ENCODE measurements around the gene PTPRN2.
"Not testable (repeated sequence)": the region's sequence is repeated elsewhere in the genome, so short reads cannot be mapped to it uniquely, and the experiment has no call there.

Gene PTPRN2

GRCh38 chr7:157734676-157735640 lies 852.7 kb downstream of the PTPRN2 start:
- Histone ChIP-seq H3K4me3 (no peak overlapping the region), H3K27ac (no peak overlapping the region)
- no peak for DNase-seq (ENCODE audit: low spot score)
- TF ChIP-seq CTCF (IDR thresholded peaks at IDR 0.05): no peak

GRCh38 chr7:157733760-157734395 lies 853.7 kb downstream of the PTPRN2 start:
- H3K27ac ChIP-seq; DNase-seq (ENCODE audit: low spot score); H3K4me3 ChIP-seq: not testable (repeated sequence)

GRCh38 chr7:157731126-157731525 lies 856.5 kb downstream of the PTPRN2 start:
- no peak overlapping the region for H3K27ac ChIP-seq
- TF ChIP-seq CTCF (IDR thresholded peaks at IDR 0.05): no peak
- H3K4me3 ChIP-seq: no peak overlapping the region
- no peak for DNase-seq (ENCODE audit: low spot score)

- no peak overlapping the region for H3K27ac ChIP-seq
- no peak overlapping the region for H3K4me3 ChIP-seq
- no peak for TF ChIP-seq CTCF (IDR thresholded peaks at IDR 0.05)
- DNase-seq (ENCODE audit: low spot score): no peak
Measured at GRCh38 chr7:157730614-157731013, 857.0 kb downstream of the PTPRN2 start.

- no peak for TF ChIP-seq CTCF (IDR thresholded peaks at IDR 0.05)
- H3K27ac ChIP-seq: no peak overlapping the region
- H3K4me3 ChIP-seq: no peak overlapping the region
- no peak for DNase-seq (ENCODE audit: low spot score)
Measured at GRCh38 chr7:157729566-157729965, 858.1 kb downstream of the PTPRN2 start.

GRCh38 chr7:157727964-157728615 lies 859.5 kb downstream of the PTPRN2 start:
- Histone ChIP-seq H3K27ac (no peak overlapping the region), H3K4me3 (no peak overlapping the region)
- no peak for DNase-seq (ENCODE audit: low spot score)
- TF ChIP-seq CTCF (IDR thresholded peaks at IDR 0.05): no peak

- H3K27ac ChIP-seq: no peak overlapping the region
- TF ChIP-seq CTCF (IDR thresholded peaks at IDR 0.05): no peak
Measured at GRCh38 chr7:157726764-157727163, 860.9 kb downstream of the PTPRN2 start.

GRCh38 chr7:157725312-157725711 lies 862.3 kb downstream of the PTPRN2 start:
- H3K4me3 ChIP-seq; DNase-seq (ENCODE audit: low spot score); H3K27ac ChIP-seq: not testable (repeated sequence)

More at GRCh38 chr7:157726764-157727163, 860.9 kb downstream of the PTPRN2 start:
- no peak overlapping the region for H3K4me3 ChIP-seq
- no peak for DNase-seq (ENCODE audit: low spot score)
